Measurements from ENCODE around the gene HES5.

- no peak for TF ChIP-seq CTCF (IDR thresholded peaks at IDR 0.05 in 2 of 3, conservative IDR thresholded peaks at IDR 0.05 in 1 of 3; ENCODE audit: control insufficient read depth in 2 of 3, extremely low read depth in 1 of 3, insufficient read depth in 1 of 3, low read depth in 3 of 3, low read length in 3 of 3)
- TF ChIP-seq EGR1 (IDR thresholded peaks at IDR 0.05; ENCODE audit: borderline replicate concordance in 1 of 2, low read depth in 2 of 2, low read length in 2 of 2) = no peak
- no peak for TF ChIP-seq EZH2 (IDR thresholded peaks at IDR 0.05; ENCODE audit: borderline replicate concordance, control insufficient read depth, low read depth, low read length)
Measured at GRCh38 chr1:2496087-2496622, 33.9 kb downstream of the HES5 start.
